ENCODE data around the gene CLIP3. TPM values are rescaled to one million over a fixed set of nuclear protein-coding genes. Genes with fewer than 3 reads are reported as not detected.
"Not testable (repeated sequence)": the region's sequence is repeated elsewhere in the genome, so short reads cannot be mapped to it uniquely, and the experiment has no call there.

CLIP3 gene
- total RNA-seq, 1 donor from 2014 or later, result 7.8 TPM

DNA sequence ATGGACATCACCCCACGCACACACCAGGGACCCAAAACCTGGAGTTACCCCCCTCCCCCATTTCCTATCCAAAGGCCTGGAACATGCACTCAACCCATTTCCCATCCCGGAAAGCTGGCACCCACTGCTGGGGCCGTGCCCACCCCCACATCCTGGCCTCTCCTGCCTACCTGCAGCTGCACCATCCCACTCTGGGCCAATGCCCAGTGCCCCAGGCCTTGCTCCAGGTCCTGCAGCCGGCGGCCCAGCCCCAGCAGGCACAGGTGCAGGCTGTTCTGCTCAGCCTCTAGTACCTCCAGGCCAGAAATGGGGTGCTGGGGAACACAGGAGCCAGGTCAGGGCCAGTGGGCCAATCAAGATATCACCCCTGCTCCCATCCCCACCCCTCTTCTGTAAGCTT, 25.7 kb downstream of the CLIP3 start:
- DNase-seq, result no peak

DNA sequence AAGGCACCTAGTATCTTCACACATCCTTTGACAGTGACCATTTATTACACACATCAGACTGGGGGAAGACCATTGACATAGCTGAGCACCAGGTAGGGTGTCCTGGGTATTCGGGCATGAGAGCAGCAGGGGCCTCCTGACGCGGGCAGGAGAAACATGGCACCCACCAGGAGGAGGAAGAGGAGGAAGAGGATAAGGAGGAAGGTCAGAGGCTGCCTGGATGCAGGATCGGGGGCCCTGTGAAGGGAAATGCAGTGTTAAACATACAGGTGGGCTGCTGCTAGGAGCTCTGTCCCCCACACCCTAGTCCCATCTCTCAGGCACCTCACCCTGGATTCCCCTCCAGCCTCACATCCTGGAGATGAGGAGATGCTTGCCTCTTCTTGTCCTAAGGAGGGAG, 29.4 kb downstream of the CLIP3 start:
- no peak for DNase-seq

DNA sequence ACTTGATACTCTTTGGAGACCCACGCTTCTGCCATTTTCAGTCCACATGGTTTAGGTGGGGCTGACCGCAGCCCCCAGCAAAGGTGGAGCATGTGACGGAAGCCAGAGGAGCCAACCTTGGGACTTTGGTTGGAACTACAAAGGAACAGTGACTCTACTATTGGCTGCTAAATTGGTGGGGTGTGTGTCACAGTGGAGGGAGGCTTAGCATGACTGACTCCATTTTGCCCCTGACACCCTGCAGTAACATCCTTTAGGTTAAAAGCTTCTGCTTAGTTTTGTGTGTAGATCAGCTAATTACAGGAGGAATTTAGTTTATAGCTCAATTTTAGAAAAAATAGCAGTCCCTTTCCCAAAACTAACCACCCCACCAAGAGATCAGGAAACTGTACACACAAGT, 31.1 kb downstream of the CLIP3 start:
- no peak for DNase-seq

DNA sequence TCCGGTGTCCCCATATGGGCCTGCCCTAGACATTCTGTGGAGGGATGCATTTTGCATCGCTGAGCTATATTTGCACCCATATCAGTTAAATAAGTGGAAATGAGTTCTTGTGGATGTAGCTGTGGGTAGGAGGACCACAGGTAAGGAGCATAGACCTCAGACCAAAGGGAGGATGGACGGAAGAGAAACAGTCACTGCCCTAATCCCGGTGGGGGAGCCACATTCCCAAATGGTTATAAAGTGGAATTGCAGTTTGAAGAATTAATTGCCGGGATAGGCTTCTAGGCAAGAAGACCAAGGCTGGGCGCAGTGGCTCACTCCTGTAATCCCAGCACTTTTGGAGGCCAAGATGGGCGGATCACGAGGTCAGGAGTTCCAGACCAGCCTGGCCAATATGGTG, 35.9 kb downstream of the CLIP3 start:
- no peak for DNase-seq

DNA sequence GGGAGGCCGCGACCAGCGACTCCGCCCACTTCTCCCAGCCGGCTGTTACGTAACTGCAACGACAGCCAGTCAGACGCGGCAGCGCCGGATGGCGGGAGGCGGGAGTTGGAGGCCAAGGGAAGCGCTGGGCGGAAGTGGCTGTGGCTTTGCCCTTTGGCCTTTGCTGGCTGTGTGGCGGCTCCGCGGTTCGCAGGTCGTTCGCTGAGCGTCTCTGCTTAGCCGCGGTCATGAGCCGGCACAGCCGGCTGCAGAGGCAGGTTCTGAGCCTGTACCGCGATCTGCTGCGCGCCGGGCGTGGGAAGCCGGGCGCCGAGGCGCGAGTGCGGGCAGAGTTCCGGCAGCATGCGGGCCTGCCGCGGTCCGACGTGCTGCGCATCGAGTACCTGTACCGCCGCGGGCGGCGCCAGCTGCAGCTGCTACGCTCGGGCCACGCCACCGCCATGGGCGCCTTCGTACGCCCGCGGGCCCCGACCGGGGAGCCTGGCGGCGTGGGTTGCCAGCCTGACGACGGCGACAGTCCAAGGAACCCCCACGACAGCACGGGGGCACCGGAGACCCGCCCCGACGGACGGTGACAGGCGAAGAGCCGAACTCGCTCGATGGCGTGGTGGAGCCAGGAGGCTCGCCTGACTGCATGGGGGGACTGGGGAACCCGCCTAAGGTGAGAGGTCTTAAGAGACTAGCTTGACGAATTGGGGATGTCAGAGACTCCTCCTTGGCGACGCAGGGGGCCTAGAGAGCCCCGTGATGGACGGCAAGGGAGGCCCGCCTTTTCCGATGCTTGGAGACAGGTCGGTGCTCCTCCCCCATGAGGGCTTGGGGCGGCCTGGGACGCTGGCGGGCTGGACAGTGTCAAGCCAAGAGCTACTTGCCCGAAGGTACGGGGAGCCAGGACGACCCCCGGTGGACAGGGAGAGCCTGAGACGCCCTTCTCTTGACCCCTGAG, 37.4 kb downstream of the CLIP3 start, which contains the start of gene SDHAF1:
Gene SDHAF1, plus strand, starts transcription at position 141 of the 946 bp plus-strand sequence. Its CDS starts 87 bp downstream, at position 228.
- DNase-seq, result peak; percentile 96

DNA sequence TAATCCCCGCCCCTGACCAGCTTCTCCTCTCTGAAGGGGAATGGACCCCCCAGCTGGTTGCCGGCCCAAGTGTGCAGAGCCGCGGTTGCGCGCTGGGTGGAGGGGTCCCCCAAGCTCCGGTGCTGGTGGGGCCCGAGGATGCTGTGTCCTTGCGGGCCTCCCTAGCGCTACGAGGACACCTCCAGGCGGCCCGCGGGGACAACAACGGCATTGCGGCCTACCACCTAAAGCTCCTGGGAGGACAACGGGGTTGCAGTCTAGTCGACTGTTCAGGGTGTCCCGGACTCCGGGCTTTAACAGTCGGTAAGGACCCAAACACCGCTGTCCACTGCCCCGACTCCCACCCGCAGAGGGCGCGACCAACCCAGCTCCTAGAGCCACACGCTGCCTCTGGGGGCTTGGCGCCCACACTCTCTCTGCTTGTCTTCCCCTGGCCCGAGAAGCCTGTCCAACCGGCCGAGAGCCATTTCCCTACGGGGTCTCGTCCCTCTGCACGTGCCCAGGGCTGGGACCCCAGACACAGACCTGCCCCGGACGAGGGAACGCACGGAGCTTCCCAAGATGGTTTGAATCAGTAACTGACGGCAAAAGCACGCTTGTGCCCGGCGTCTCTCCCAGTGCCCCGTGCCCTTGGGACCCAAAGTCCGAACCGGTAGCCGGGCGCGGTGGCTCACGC, 38.6 kb downstream of the CLIP3 start:
- peak; percentile 22 for DNase-seq

DNA sequence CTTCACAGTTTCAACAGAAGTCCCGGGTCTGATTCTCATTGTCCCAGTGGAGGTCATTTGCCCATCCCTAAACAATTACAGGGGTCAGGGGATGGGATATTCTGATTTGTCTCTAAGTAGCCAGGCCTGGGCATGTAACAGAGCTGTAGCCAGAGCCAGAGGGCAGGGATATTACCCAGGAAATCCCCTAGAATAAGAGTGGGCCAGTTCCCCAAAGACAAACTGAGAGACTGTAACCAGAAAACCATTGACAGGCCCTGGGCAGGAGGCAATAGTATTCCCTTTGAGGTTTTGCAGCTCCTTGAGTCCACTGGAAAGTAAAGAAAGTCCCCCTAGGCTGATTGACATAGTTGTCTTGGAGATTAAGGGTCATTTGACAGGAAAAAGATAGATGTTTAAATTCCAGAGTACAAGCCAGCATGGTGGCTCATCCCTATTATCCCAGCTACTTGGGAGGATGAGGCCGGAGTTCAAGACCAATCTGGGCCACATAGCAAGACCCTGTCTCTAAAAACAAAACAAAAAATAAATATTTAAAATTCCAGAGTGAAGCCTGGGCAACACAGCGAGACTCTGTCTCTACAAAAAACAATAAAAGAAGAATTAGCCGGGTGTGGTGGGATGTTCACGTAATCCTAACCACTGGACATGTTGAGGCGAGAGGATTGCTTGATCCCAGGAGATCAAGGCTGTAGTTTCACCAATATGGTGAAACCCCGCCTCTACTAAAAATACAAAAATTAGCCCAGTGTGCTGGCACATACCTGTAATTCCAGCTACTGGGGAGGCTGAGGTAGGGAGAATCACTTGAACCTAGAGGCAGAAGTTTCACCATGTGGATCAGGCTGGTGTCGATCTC, 39.5 kb downstream of the CLIP3 start:
- DNase-seq, result no peak

DNA sequence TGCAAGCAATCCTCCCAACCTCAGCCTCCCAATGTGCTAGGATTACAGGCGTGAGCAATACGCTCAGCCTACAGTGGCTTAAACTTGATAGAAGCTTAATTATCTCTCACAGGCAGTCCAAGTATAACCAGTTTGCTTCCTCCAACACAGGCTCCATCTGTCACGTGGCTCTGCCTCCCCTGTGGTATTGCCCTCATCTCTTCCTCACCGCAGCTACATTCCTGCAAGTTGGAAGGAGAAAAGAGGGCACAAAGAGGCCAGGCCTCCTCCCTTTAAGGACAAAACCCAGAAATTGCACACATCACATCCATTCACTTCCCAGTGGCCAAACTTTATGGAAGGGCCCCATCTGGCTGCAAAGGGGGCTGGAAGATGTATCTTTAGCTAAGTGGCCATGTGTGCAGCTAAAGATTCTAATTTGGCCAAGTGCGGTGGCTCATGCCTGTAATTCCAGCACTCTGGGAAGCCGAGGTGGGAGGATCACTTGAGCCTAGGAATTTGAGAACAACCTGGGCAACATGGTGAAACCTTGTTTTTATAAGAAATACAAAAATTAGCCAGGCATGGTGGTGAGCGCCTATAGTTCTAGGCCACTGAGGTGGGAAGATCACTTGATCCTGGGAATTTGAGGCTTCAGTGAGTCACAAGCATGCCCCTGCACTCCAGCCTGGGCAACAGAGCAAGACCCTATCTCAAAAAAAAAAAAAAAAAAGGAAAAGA, 40.8 kb downstream of the CLIP3 start:
- no peak for DNase-seq

DNA sequence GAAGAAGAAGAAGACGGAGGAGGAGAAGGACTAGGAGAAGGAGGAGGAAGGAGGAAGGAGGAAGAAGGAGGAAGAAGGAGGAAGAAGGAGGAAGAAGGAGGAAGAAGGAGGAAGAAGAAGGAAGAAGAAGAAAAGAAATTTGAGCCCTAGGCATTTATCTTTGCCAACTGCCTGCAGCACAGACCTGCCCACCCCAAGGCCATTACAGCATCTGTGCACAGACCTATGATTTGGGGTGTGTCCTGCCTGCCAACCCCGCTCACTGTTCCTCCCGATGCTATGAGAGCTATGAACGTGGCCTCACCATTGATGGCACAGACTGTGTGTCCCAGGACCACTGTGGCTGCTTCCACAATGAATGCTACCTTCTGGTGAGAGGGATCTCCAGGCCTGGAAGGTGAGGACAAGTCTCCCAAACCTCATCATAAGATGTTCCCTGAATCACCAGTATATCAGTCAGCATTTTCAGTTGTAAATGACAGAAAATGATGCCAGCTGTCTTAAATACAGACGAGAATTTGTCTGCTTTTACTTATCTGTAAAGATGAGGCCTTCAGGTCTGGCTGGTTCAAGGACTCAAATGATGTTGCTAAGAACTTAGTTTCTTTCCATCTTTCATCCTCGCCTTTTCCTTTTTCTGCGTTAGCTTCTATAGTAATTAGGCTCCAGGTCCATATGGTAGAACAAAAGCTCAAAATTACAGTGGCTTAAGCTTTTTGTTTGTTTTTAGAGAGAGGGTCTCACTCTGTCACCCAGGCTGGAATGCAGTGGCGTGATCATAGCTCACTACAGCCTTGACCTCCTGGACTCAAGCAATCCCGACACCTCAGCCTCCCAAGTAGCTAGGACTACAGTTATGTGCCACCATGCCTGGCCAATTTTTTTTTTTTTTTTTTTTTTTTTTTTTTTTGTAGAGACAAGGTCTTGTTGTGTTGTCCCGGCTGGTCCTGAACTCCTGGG, 41.6 kb downstream of the CLIP3 start:
- DNase-seq, result no peak

DNA sequence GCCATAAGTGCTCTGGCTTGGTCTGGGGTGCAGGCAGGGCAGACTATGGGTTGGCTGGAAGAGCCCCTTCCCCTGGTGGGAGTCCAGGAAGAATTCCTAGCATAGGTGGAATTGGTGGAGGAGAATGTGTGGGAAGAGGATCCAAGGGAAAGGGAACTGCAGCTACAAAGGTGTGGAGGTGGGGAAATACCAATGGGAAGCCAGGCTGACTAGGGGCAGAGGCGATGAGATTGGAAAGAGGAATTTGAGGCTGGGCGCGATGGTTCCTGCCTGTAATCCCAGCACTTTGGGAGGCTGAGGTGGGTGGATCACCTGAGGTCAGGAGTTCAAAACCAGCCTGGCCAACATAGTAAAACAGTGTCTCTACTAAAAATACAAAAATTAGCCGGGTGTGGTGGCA, 42.5 kb downstream of the CLIP3 start:
- DNase-seq, result no peak

DNA sequence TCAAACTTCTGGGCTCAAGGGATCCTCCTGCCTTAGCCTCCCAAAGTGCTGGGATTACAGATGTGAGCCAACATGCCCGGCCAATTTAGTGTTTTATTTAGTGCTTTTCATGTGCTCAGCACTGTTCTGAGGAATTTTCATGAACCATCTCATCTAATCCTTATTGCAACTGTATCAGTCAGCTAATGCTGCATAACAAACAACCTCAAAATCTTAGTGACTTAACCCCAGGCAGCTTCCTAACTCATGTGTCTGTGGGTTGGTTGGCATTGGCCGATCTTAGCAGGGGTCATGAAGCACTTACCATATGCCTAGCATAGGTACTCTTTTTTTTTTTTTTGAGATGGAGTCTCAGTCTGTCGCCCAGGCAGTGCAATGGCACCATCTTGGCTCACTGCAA, 43.8 kb downstream of the CLIP3 start:
- no peak for DNase-seq

DNA sequence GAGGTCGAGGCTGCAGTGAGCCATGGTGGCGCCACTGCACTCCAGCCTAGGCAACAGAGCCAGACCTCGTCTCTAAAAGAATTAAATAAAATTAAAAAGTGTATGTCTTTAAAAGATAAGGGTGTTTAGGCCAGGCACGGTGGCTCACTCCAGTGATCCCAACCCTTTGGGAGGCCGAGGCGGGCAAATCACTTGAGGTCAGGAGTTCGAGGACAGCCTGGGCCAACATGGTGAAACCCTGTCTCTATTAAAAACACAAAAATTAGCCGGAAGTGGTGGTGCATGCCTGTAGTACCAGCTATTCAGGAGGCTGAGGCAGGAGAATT, 45.1 kb downstream of the CLIP3 start:
- DNase-seq, result no peak

DNA sequence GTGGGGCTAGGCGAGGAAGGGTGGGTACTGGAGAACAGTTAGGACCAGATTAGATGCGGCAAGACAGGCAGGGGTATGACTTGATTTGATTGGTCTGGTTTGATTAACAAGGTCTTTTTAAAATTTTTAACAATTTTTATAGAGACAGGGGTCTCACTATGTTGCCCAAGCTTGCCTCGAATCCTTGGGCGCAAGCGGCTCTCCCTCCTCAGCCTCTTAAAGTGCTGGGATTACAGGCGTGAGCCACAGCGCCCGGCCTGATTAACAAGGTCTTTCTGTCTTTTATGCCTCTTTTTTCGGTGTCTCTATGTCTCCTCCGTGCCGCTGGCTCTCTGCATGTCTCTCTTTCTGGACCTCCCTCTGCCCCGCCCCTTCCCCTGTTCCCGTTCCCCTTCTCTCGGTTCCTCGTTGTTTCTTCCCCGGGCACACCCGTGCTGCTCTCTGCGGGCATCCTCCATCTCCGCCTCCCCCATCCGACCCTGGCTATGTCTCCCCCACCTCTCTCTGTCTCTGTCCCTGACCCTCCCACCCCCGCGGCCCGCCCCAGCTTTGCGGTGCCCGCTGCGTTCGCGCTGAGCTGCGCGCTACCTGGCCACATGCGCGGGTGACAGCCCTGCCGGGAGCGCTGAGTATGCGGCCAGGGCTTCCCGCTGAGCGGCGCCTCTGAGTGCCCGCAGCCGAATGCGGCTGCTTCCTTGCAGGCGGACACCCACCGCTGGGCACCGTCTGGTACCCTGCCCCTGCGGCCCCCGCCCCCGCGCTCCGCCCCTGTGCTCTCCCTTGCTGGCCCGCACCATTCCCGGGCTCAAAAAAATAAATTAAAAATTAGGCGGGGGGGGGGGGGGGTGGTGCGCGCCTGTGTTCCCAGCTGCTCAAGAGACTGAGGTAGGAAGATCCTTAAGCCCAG, 45.8 kb downstream of the CLIP3 start:
- no peak for DNase-seq

DNA sequence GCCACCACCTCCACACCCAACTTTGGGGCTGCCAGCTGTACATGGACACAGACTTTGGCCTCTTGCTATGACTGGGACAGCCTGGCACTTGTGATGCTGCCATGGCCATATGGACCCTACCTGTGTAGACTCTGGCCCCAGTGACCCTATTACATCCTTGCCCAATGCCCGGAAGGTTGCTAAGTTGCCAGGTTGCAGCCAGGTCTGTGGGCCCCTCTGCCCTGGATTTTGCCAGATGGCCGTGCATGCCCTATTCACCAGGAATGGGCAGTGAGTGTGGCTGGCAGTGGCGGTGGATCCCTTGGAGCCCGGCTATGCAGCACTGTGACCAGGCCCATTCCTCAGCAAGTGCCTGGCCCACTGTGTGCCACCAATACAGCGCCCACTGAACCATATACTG, 46.6 kb downstream of the CLIP3 start:
- no peak for DNase-seq

DNA sequence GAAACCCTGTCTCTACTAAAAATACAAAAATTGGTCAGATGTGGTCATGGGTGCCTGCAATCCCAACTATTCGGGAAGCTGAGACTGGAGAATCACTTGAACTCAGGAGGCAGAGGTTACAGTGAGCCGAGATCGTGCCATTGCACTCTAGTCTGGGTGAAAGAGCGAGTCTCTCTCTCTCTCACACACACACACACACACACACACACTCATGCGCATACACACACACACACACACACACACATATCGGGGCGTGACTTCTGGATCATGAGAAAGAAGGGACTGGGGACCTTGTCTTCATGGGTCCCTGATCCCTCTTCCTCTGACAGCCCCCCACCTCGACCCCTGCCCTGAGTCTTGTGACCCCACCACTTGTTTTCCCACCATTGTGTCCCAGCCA, 49.5 kb downstream of the CLIP3 start:
- no peak for DNase-seq

DNA sequence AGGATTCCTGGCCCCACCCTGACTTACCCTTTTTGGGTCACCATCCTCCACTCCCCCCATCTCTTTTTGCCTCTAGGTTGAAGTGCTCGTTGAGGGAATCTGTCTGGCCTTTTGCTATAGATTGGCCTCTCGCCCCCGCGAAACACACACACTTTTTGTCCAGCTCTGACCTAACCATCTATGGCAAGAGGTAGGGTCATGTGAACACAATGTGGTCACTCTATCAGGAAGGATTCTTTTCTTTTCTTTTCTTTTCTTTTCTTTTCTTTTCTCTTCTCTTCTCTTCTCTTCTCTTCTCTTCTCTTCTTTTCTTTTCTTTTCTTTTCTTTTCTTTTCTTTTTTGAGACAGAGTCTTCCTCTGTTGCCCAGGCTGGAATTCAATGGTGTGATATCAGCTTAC, 51.7 kb downstream of the CLIP3 start:
- DNase-seq, result not testable (repeated sequence)

DNA sequence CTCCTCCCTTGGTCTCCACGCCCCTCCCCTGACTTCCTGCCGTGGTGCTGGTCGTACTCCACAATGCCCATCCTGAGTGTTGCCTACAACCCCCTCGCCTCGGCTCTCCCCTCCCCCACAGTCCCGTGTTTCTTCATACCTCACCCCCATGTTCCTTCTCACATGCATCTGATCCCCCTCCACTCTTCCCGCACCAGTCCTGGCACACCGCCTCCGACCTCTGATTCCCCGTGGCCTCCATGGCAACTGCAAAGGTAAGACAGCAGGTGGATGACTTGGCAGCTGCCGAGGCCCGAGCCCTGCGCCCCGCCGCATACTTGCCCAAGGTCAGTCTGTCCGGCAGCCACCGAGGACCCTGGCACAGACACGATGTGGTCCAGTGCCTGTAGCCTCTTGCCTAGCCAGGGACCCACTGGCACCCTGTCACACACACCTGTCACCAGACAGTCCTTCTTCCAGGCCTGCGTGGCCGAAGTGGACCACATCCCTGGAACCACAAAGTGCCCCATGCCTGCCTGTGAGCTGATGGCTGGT, 53.8 kb downstream of the CLIP3 start:
- DNase-seq, result no peak

DNA sequence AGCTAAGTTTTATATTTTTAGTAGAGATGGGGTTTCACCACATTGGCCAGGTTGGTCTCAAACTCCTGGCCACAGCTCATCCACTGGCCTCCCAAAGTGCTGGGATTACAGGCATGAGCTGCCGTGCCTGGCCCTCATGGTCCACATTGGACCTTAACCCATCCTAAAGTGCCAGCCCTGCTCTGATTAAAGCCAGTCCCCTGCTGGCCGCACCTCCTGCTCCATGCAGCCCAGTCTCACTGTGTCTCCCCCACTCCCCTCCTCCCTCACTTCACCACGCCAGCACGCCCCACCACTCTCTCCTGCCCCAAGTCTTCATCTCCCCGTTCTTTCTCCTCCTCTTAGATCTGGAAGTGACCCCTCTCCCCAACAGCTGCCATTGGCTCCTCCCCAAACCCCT, 54.4 kb downstream of the CLIP3 start:
- DNase-seq, result no peak

DNA sequence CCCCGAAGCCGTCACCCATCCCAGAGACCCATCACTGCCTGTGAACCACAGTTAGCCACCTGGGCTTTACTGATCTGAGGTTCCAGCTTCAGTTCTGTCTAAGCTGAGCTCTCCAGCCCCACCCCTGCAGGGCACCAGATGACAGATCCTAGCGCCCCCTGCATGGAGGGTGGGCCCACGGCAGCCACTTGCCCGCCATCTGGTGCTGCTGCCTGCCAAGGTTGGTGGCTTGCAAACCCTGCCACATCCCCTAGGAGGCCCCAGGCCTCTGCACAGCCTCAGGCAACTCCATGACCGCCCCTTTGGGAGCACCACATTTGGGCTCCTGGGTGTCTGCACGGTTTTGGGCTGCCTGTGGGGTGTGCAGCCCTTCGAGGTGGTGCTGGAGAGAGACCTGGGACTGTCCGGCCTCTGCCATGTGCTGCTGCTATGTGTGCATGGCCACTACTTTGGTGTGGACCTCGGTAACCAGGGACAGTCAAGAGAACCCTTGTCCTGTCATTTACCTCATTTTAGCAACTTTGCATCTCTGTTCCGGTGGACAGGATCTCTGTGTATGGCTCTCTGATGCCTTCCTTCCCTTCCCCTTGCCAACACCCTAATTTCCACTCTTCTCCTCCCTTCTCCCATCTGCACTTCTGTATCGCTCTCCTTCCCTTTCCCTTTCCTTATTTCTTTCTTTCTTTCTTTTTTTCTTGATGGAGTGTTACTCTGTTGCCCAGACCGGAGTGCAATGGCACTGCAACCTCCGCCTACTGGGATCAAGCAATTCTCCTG, 55.0 kb downstream of the CLIP3 start:
- no peak for DNase-seq

Measured in dermis blood vessel endothelial cell (primary cell).